Activated naive CD8-positive, alpha-beta T cell treated with anti-CD3 and anti-CD28 coated beads, Interleukin-2, amount 10 ng/mL, durations not matched to agents 7 days and 5 days (primary cell): ENCODE measurements around the gene ACTL7A. TPM values are rescaled to one million over a fixed set of nuclear protein-coding genes. Genes with fewer than 3 reads are reported as not detected.

Experiments used
- ATAC-seq: fragments of 150-1000 bp; cut with Tn5 transposase; one replicate; pipeline ENCODE4 v1.10.0; 2021; ENCODE audit warnings: low read depth, moderate library complexity
- POLR2A ChIA-PET: fragments of 350-600 bp; sonication (Branson Sonifier 250); formaldehyde crosslinking; loops from one replicate; lab custom pipeline; 2021; ENCODE audit warnings: antibody characterized with exemption; lab: Charles Lee
- DNase-seq: peaks from one replicate; pipeline ENCODE4 v3.0.0; 2021
- H3K27ac Mint-ChIP-seq: one replicate; pipeline ENCODE4 v1.8.0; 2022; ENCODE audit warnings: mild to moderate bottlenecking, mixed read lengths
- H3K27me3 Mint-ChIP-seq: one replicate; pipeline ENCODE4 v1.8.0; 2022; ENCODE audit warnings: mild to moderate bottlenecking, moderate library complexity, mixed read lengths
- H3K36me3 Mint-ChIP-seq: one replicate; pipeline ENCODE4 v1.8.0; 2021; ENCODE audit warnings: mild to moderate bottlenecking, mixed read lengths
- H3K4me1 Mint-ChIP-seq: one replicate; pipeline ENCODE4 v1.8.0; 2021; ENCODE audit warnings: mixed read lengths
- H3K4me3 Mint-ChIP-seq: one replicate; pipeline ENCODE4 v1.8.0; 2022; ENCODE audit warnings: mild to moderate bottlenecking, moderate library complexity, mixed read lengths
- H3K9me3 Mint-ChIP-seq: one replicate; pipeline ENCODE4 v1.8.0; 2021; ENCODE audit warnings: mixed read lengths
- total RNA-seq, 2 experiments: library from RNA; stranded (reverse); gene quantifications; one replicate each; pipeline ENCODE4 v1.2.3, GENCODE V29; 2021

ACTL7A gene
- not detected for total RNA-seq

GRCh38 chr9:108861997-108862396, at the start of gene ACTL7A:
ACTL7A (plus strand) TSS chr9:108862266; CDS start chr9:108862323, 57 bp downstream.
- Mint-ChIP-seq H3K9me3 (no peaks in the 10 kb centered on the region), H3K4me3 (no peak within 1 kb of the TSS), H3K36me3 (no peaks in the 10 kb centered on the region), H3K27me3 (peaks cover 2% of the 10 kb centered on the region), H3K4me1 (no peaks in the 10 kb centered on the region), H3K27ac (no peak within 1 kb of the TSS)
- POLR2A ChIA-PET: no interaction called here
- no peak for ATAC-seq
- no peak for DNase-seq

GRCh38 chr9:108812396-108813025, 49.6 kb upstream of the ACTL7A start:
- POLR2A ChIA-PET: no interaction called here
- ATAC-seq: no peak
- H3K36me3 Mint-ChIP-seq: no peaks in the 10 kb centered on the region
- no peak overlapping the region for H3K27ac Mint-ChIP-seq
- H3K4me1 Mint-ChIP-seq: no peaks in the 10 kb centered on the region
- H3K27me3 Mint-ChIP-seq: peaks cover 6% of the 10 kb centered on the region
- no peak for DNase-seq
- H3K4me3 Mint-ChIP-seq: no peak overlapping the region
- H3K9me3 Mint-ChIP-seq: no peaks in the 10 kb centered on the region

- POLR2A ChIA-PET: no interaction called here
- Mint-ChIP-seq H3K27ac (no peak overlapping the region), H3K4me3 (no peak overlapping the region), H3K36me3 (no peaks in the 10 kb centered on the region), H3K27me3 (peaks cover 8% of the 10 kb centered on the region), H3K9me3 (no peaks in the 10 kb centered on the region), H3K4me1 (no peaks in the 10 kb centered on the region)
- DNase-seq (no peak), ATAC-seq (no peak)
Measured at GRCh38 chr9:108813951-108814601, 48.0 kb upstream of the ACTL7A start.

GRCh38 chr9:108815156-108815555, 46.9 kb upstream of the ACTL7A start:
- H3K36me3 Mint-ChIP-seq: no peaks in the 10 kb centered on the region
- H3K27me3 Mint-ChIP-seq: peaks cover 9% of the 10 kb centered on the region
- no peaks in the 10 kb centered on the region for H3K4me1 Mint-ChIP-seq
- H3K9me3 Mint-ChIP-seq: no peaks in the 10 kb centered on the region
- ATAC-seq (no peak), DNase-seq (no peak)
- POLR2A ChIA-PET: no interaction called here
- no peak overlapping the region for H3K4me3 Mint-ChIP-seq
- H3K27ac Mint-ChIP-seq: no peak overlapping the region

- POLR2A ChIA-PET: no interaction called here
- H3K27me3 Mint-ChIP-seq: peaks cover 9% of the 10 kb centered on the region
- H3K4me1 Mint-ChIP-seq: no peaks in the 10 kb centered on the region
- no peak overlapping the region for H3K27ac Mint-ChIP-seq
- no peak overlapping the region for H3K4me3 Mint-ChIP-seq
- H3K36me3 Mint-ChIP-seq: no peaks in the 10 kb centered on the region
- DNase-seq: no peak
- ATAC-seq: no peak
- H3K9me3 Mint-ChIP-seq: no peaks in the 10 kb centered on the region
Measured at GRCh38 chr9:108816037-108816436, 46.0 kb upstream of the ACTL7A start.

- H3K9me3 Mint-ChIP-seq: peaks cover 2% of the 10 kb centered on the region
- peaks cover 12% of the 10 kb centered on the region for H3K27me3 Mint-ChIP-seq
- ATAC-seq (no peak), DNase-seq (no peak)
- no peaks in the 10 kb centered on the region for H3K4me1 Mint-ChIP-seq
- H3K36me3 Mint-ChIP-seq: no peaks in the 10 kb centered on the region
- H3K4me3 Mint-ChIP-seq: no peak overlapping the region
- POLR2A ChIA-PET: no interaction called here
- no peak overlapping the region for H3K27ac Mint-ChIP-seq
Measured at GRCh38 chr9:108823829-108824228, 38.2 kb upstream of the ACTL7A start.

- peaks cover 13% of the 10 kb centered on the region for H3K27me3 Mint-ChIP-seq
- no peaks in the 10 kb centered on the region for H3K9me3 Mint-ChIP-seq
- POLR2A ChIA-PET: no interaction called here
- H3K36me3 Mint-ChIP-seq: no peaks in the 10 kb centered on the region
- H3K27ac Mint-ChIP-seq: no peak overlapping the region
- no peak overlapping the region for H3K4me3 Mint-ChIP-seq
- H3K4me1 Mint-ChIP-seq: peaks cover 6% of the 10 kb centered on the region
- ATAC-seq (no peak), DNase-seq (no peak)
Measured at GRCh38 chr9:108830272-108830671, 31.8 kb upstream of the ACTL7A start.

GRCh38 chr9:108831496-108832178, 30.4 kb upstream of the ACTL7A start:
- peaks cover 11% of the 10 kb centered on the region for H3K27me3 Mint-ChIP-seq
- no peaks in the 10 kb centered on the region for H3K36me3 Mint-ChIP-seq
- no peak overlapping the region for H3K4me3 Mint-ChIP-seq

GRCh38 chr9:108832179-108832500, 29.9 kb upstream of the ACTL7A start:
- no peak overlapping the region for H3K4me3 Mint-ChIP-seq
- no peaks in the 10 kb centered on the region for H3K36me3 Mint-ChIP-seq
- H3K4me1 Mint-ChIP-seq: peaks cover 9% of the 10 kb centered on the region
- peaks cover 11% of the 10 kb centered on the region for H3K27me3 Mint-ChIP-seq
- no peak for ATAC-seq
- POLR2A ChIA-PET: no interaction called here
- no peak for DNase-seq
- no peak overlapping the region for H3K27ac Mint-ChIP-seq
- H3K9me3 Mint-ChIP-seq: no peaks in the 10 kb centered on the region

More at GRCh38 chr9:108831496-108832178, 30.4 kb upstream of the ACTL7A start:
- DNase-seq (no peak), ATAC-seq (no peak)
- Mint-ChIP-seq H3K27ac (no peak overlapping the region), H3K9me3 (no peaks in the 10 kb centered on the region), H3K4me1 (peaks cover 9% of the 10 kb centered on the region)
- POLR2A ChIA-PET: no interaction called here

GRCh38 chr9:108834959-108835665, 27.0 kb upstream of the ACTL7A start:
- peaks cover 9% of the 10 kb centered on the region for H3K4me1 Mint-ChIP-seq
- POLR2A ChIA-PET: no interaction called here
- DNase-seq: no peak
- no peak overlapping the region for H3K4me3 Mint-ChIP-seq
- H3K27ac Mint-ChIP-seq: no peak overlapping the region
- H3K36me3 Mint-ChIP-seq: no peaks in the 10 kb centered on the region
- H3K27me3 Mint-ChIP-seq: peaks cover 3% of the 10 kb centered on the region
- no peak for ATAC-seq
- no peaks in the 10 kb centered on the region for H3K9me3 Mint-ChIP-seq

- Mint-ChIP-seq H3K27ac (no peak overlapping the region), H3K27me3 (no peaks in the 10 kb centered on the region), H3K4me3 (no peak overlapping the region), H3K36me3 (no peaks in the 10 kb centered on the region), H3K9me3 (no peaks in the 10 kb centered on the region), H3K4me1 (peaks cover 8% of the 10 kb centered on the region)
- DNase-seq (no peak), ATAC-seq (no peak)
- POLR2A ChIA-PET: no interaction called here
Measured at GRCh38 chr9:108835831-108836230, 26.2 kb upstream of the ACTL7A start.

- POLR2A ChIA-PET: no interaction called here
- DNase-seq: no peak
- H3K27me3 Mint-ChIP-seq: no peaks in the 10 kb centered on the region
- H3K9me3 Mint-ChIP-seq: no peaks in the 10 kb centered on the region
- H3K4me1 Mint-ChIP-seq: peaks cover 8% of the 10 kb centered on the region
- no peak overlapping the region for H3K4me3 Mint-ChIP-seq
- ATAC-seq: no peak
- no peaks in the 10 kb centered on the region for H3K36me3 Mint-ChIP-seq
- H3K27ac Mint-ChIP-seq: no peak overlapping the region
Measured at GRCh38 chr9:108836319-108836718, 25.7 kb upstream of the ACTL7A start.

- POLR2A ChIA-PET: no interaction called here
- ATAC-seq (no peak), DNase-seq (no peak)
- Mint-ChIP-seq H3K4me1 (peaks cover 8% of the 10 kb centered on the region), H3K27ac (no peak overlapping the region), H3K9me3 (no peaks in the 10 kb centered on the region), H3K36me3 (no peaks in the 10 kb centered on the region), H3K4me3 (no peak overlapping the region), H3K27me3 (no peaks in the 10 kb centered on the region)
Measured at GRCh38 chr9:108836781-108837180, 25.3 kb upstream of the ACTL7A start.
